Measurements from ENCODE around the gene DVL2.

DVL2 gene

GRCh38 chr17:7280519-7281073 is 46.3 kb upstream of the DVL2 start (continued):
- TF ChIP-seq REST (tag by site-specific recombination; IDR thresholded peaks at IDR 0.05), result 0 out of 2 replicates have a peak, but pooled peaks have one; percentile 23
- TF ChIP-seq ZNF558 (tag by site-specific recombination; IDR thresholded peaks at IDR 0.05), result peak; percentile 31; the same call in 1 of the 2 replicates
- no peak for TF ChIP-seq ZSCAN4 (tag by site-specific recombination; IDR thresholded peaks at IDR 0.05)
- no peak for TF ChIP-seq ZNF518A (tag by site-specific recombination; conservative IDR thresholded peaks at IDR 0.05; ENCODE audit: low read depth)
- no peak for TF ChIP-seq YY2 (tag by site-specific recombination; IDR thresholded peaks at IDR 0.05)
- TF ChIP-seq, protein P1, sequence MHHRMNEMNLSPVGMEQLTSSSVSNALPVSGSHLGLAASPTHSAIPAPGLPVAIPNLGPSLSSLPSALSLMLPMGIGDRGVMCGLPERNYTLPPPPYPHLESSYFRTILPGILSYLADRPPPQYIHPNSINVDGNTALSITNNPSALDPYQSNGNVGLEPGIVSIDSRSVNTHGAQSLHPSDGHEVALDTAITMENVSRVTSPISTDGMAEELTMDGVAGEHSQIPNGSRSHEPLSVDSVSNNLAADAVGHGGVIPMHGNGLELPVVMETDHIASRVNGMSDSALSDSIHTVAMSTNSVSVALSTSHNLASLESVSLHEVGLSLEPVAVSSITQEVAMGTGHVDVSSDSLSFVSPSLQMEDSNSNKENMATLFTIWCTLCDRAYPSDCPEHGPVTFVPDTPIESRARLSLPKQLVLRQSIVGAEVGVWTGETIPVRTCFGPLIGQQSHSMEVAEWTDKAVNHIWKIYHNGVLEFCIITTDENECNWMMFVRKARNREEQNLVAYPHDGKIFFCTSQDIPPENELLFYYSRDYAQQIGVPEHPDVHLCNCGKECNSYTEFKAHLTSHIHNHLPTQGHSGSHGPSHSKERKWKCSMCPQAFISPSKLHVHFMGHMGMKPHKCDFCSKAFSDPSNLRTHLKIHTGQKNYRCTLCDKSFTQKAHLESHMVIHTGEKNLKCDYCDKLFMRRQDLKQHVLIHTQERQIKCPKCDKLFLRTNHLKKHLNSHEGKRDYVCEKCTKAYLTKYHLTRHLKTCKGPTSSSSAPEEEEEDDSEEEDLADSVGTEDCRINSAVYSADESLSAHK (tag by site-specific recombination; IDR thresholded peaks at IDR 0.05), result no peak
- TF ChIP-seq ZSCAN16 (tag by site-specific recombination; IDR thresholded peaks at IDR 0.05), result no peak
- TF ChIP-seq KLF1 (tag by site-specific recombination; IDR thresholded peaks at IDR 0.05), result no peak; the same call in 1 of the 2 replicates
- TF ChIP-seq, protein P2, sequence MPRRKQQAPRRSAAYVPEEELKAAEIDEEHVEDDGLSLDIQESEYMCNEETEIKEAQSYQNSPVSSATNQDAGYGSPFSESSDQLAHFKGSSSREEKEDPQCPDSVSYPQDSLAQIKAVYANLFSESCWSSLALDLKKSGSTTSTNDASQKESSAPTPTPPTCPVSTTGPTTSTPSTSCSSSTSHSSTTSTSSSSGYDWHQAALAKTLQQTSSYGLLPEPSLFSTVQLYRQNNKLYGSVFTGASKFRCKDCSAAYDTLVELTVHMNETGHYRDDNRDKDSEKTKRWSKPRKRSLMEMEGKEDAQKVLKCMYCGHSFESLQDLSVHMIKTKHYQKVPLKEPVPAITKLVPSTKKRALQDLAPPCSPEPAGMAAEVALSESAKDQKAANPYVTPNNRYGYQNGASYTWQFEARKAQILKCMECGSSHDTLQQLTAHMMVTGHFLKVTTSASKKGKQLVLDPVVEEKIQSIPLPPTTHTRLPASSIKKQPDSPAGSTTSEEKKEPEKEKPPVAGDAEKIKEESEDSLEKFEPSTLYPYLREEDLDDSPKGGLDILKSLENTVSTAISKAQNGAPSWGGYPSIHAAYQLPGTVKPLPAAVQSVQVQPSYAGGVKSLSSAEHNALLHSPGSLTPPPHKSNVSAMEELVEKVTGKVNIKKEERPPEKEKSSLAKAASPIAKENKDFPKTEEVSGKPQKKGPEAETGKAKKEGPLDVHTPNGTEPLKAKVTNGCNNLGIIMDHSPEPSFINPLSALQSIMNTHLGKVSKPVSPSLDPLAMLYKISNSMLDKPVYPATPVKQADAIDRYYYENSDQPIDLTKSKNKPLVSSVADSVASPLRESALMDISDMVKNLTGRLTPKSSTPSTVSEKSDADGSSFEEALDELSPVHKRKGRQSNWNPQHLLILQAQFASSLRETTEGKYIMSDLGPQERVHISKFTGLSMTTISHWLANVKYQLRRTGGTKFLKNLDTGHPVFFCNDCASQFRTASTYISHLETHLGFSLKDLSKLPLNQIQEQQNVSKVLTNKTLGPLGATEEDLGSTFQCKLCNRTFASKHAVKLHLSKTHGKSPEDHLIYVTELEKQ (tag by site-specific recombination; IDR thresholded peaks at IDR 0.05; ENCODE audit: borderline replicate concordance), result no peak
- TF ChIP-seq GFI1B (tag by site-specific recombination; IDR thresholded peaks at IDR 0.05), result no peak
- no peak; the same call in 1 of the 2 replicates for TF ChIP-seq KLF10 (tag by site-specific recombination; IDR thresholded peaks at IDR 0.05)
- TF ChIP-seq, protein P3, sequence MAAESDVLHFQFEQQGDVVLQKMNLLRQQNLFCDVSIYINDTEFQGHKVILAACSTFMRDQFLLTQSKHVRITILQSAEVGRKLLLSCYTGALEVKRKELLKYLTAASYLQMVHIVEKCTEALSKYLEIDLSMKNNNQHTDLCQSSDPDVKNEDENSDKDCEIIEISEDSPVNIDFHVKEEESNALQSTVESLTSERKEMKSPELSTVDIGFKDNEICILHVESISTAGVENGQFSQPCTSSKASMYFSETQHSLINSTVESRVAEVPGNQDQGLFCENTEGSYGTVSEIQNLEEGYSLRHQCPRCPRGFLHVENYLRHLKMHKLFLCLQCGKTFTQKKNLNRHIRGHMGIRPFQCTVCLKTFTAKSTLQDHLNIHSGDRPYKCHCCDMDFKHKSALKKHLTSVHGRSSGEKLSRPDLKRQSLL (tag by site-specific recombination; IDR thresholded peaks at IDR 0.05), result no peak
- peak; percentile 62 for TF ChIP-seq ZNF341 (tag by site-specific recombination; IDR thresholded peaks at IDR 0.05; ENCODE audit: low read depth)
- peak; percentile 83; the same call in 1 of the 2 replicates for TF ChIP-seq BCL11A (tag by site-specific recombination; IDR thresholded peaks at IDR 0.05; ENCODE audit: low read depth)
- TF ChIP-seq CTCF (tag by site-specific recombination; IDR thresholded peaks at IDR 0.05), result peak; percentile 99
- TF ChIP-seq ZNF138 (tag by site-specific recombination; IDR thresholded peaks at IDR 0.05; ENCODE audit: borderline replicate concordance), result no peak
- no peak for TF ChIP-seq ZNF140 (tag by site-specific recombination; IDR thresholded peaks at IDR 0.05)

All from HEK293 (cell line).